ENCODE data around the gene MFAP3L. TPM values are rescaled to one million over a fixed set of nuclear protein-coding genes. Genes with fewer than 3 reads are reported as not detected.

MFAP3L gene
- total RNA-seq, 1 donor from 2014 or later = 93.0 TPM

DNA sequence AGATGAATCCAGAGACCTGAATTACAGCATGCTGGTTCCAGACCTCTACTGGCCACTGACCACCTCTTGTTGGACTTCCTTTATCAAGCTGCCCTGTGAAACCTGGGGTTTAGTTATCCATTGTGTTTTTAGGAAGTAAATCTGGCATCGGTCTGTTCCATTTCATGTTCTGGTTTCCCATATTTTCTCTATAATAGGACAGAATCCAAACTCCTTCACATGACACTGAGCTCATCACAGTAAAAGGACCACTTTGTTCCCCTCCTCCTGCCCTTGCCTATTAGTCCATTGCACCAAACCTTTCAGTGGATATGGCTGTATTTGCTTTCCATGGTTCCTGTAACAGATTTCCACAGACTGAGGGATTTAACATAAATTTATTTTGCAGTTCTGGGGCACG is 4.0 kb downstream of the MFAP3L start:
- no peak for DNase-seq (ENCODE audit: low read depth)

DNA sequence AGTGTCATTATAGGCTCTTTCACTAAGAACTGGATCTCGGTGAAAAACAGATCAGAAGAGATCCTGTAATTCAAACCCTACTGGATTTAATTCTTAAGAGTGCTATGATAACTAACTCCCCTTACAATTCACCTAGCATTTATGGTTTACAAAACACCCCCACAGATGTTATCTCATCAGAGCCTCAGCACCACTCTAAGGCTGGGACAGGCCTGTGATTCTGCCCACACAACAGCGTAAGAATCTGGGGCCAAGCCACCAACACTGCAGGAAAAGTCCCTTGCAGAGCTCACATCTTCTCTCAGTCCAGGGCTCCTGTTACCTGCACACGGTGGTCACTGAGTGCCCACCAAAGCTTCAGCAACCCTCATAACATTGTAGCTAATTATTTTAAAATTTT is 8.9 kb downstream of the MFAP3L start:
- no peak for DNase-seq (ENCODE audit: low read depth)

DNA sequence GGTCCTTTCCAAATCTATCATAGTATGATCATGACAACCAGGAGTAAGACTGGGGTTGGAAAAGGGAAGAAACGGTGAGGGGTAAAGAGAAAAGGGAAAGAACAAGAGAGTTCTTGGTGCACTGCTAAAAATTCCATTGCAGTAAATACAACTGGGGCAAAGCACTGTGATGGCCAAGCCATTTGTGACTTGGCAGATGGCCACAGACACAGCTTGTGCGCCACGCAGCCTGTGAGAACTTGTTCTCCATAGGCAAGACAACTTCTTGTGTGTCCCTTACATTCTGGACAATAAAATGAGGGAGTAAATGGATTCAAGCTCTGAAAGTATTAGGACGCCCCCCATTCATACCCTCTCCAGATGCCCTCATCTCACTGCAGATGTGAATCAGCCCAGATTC is 10.9 kb downstream of the MFAP3L start:
- DNase-seq (ENCODE audit: low read depth) = no peak

DNA sequence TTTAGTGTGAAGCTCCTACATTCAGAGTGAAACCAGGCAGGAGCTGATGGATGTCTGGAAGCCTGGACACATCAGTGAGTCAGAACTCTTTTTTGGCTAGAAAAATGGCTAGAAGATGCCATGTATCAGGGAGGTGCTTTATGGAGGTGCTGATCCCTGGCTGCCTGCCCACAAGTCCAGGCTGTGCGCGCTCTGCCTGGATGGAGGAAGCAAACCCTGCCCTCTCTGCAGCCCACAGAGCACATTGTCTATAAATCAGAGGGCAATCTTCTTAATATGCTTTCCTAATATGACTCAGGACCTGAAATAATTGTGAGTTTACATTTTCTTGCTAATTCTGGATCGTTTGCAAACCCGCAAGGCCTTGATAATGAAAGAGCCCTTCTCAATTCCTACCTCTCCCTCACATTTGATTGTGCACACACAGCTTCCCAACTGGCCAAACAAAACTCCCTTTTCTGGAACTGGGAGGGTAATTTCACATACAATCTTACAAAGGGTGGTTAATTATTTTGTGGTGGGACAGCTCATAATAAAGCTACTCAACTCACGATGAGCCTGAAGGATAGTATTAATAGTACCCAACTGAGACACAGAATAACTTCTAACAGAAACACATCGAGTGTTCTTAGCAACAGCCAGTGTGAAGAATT is 11.7 kb downstream of the MFAP3L start:
- DNase-seq (ENCODE audit: low read depth) = peak; percentile 37

DNA sequence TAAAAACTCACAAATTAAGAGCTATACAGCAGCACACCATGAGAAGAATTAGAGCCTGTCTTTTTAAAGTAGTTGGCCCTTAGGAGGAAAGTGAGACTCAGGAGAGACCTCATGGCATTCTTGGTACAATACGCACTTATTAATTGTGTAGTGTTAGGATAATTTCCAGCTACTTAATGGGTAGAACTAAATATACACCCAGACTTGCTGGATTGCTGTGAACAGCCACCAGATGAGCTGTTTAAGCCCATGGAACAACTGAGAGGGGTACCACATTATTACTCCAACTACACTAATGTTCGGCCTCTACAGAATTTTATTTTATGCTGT is 13.6 kb downstream of the MFAP3L start:
- no peak for DNase-seq (ENCODE audit: low read depth)

DNA sequence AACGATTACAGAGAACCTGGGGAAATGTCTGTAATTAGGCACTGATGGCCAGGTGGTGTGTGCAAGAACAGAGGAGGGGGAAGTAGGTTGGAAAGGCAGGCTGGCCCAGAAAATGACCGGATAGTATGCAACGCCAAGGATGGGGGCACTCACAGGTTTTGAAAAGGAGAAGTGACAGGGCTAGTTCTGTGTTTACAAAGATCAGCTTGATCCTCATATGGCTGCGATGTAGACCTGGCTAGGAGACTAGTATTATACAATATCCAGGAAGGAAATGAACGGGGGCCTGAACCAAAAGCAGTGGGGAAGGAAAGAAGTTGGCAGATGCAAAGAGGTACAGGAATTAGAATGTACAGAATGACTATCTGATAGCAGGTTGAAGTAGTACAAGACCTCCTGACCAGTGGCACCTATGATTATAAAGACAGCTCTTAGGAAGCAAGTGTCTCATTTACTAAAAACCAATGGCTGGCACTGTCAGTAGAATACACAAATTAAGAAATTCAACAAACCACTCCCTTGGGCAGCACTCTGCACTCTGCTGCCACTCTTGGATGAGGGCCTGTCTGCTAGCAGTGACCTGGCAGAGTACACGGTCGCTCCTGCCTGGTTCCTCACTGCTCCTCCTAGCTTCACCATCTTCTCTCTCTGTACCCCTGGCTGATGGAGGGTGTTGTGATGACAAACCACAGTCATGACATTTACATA is 14.1 kb downstream of the MFAP3L start:
- no peak for DNase-seq (ENCODE audit: low read depth)

DNA sequence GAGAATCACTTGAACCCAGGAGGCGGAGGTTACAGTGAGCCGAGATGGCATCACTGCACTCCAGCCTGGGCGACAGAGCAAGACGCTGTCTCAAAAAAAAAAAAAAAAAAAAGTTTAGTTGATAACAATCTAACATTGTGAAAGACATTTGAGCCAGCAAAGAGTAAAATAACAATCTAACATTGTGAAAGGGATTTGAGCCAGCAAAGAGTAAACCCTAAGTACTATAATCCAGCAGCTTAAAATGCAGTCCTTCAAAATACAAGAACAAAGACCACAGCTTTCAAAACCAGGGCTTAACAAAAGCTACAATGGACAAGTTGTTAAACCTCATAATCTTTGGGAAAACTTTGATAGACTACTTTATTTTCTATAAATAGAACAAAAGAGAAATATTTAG is 16.9 kb downstream of the MFAP3L start:
- DNase-seq (ENCODE audit: low read depth) = no peak

DNA sequence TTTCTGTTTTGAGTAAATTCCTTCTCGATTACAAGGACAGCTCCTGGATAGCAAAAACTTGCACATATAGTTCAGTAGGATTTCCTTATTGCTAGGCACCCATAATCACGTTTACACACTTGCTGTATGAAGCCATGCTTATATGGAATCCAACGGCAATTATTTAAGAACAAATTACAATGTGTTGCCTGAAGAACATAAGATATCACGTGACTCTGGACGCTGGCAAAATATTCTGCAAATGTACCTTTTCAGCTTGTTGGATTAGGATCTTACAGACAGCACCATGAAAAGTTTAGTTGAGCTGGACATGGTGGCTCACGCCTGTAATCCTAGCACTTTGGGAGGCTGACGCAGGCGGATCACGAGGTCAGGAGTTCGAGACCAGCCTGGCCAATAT is 17.4 kb downstream of the MFAP3L start:
- DNase-seq (ENCODE audit: low read depth) = no peak

DNA sequence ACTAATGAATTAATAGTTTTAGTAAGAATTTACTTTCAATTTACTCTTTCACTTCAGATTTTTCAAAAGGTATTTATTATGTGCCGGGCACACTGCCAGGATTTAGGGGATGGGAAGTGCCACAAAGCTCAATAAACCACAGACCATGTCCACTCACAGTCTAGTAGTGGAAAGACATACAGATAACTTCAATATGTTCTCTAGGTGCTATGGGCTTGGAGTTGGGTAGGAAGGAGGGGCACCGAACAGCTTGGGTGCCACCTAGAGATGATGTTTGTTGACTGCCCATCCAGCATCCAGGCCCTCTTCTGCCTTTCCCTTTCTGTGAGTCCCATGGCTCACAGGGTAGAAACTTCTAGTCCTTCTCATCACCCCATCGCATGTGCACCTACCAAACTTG is 17.8 kb downstream of the MFAP3L start:
- DNase-seq (ENCODE audit: low read depth) = peak; percentile 28

DNA sequence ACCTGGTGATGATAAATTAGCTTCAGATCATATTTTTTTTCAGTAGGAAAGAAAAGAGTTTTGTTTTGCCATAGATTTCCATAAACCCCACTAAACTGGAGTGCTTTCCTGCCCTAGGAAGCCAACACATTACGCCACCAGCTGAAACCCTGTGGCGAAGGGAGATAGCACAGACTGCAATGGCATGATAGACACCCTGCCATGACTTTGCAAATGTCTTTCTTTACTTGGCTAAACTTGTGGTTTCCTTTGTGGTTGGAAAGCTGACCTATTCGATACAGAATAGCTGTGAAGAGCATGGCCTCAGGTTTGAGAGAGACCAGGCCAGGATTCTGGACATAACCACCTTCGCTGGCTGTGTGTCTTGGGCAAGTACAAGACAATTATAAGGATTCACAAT is 19.1 kb downstream of the MFAP3L start:
- peak; percentile 66 for DNase-seq (ENCODE audit: low read depth)

DNA sequence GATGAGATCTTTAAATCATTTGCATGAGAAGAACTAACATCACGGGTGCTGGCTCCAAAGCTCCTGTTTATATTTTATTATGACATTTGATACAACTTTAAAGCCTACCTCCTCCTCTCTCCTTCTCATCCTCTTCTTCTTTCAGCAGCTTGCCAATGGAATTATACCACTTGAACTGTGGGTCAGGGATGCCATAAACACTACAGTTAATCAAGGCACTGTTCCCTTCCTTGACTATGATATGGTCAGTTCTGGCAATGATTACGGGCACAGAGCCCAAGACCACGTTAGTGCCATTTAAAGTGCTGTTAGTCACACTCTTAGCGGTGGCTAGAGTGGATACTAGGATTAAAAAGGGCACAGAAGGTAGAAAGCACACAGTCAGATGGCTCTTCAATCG is 20.7 kb downstream of the MFAP3L start:
- no peak for DNase-seq (ENCODE audit: low read depth)

DNA sequence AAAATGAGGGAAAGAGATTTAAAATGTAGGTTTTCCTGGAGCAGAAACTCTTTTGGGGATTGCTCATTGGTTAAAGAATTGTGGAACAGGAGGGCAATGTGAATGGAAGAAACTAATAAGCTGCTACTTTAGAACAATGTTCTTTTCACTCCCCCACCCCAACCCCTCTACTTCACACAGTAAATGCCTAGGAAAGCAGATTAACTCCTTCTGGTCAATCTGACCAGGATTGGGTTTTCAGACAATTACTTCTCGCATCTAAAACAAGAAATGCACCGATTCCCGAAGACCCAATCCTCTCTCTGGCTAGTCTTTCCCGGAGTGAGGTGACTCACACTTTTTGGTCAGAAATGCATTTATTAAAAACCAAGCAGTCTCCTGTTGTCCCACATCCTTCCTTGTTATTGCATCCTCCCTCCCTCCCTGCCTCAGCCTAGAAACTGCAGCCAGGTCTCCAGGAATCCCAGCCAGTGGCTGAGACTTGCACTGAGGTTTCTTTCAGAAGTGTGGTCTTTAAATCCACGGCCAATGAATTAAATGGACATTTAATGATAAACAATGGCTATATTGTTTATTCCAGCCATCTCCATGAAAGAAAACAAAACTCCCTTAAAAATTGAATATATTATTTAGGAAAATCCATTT is 21.4 kb downstream of the MFAP3L start:
- DNase-seq (ENCODE audit: low read depth) = no peak

DNA sequence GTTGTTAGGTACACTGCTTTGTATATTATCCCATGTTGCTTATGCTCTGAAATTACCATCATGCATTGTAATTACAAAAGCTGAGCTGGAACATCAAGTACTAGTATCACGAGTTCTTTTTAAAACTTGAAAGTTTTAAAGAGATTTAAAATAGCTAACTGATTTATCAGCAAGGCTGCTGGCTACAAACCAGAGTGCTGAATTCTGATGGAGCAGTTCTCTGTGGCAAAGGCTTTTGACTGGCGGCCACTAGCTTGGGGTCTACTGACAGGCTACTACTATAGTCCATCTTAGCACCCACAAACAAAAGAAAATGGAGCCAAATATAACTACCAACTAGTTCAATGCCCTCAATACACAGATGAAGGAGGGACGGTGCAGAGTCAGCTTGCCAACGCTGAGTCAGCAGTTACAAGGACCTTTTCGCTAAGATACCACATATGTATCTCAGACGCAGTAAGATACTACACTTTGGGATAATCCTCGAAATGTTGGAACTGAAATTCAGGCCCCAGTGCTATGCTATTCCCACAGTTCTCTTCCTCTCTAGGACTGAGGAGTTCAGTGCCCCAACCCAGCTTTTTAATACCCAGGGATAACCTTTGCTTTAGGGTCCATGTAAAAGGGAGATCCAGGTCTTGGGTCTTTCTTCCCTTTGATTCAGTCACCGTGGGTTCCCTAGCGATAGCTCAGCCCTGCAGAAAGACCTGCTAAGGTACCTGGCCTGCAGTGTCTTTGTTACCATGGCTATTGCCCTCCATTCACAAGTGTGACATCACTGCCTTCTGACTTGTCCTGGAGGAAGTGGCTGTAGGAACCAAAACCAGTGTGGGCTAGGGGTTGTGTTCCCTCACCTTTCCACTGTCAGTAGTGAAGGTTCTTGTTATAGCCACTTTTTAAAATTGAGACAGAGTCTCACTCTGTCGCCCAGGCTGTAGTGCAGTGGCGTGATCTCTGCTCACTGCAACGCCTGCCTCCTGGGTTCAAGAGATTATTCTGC is 22.8 kb downstream of the MFAP3L start:
- no peak for DNase-seq (ENCODE audit: low read depth)

DNA sequence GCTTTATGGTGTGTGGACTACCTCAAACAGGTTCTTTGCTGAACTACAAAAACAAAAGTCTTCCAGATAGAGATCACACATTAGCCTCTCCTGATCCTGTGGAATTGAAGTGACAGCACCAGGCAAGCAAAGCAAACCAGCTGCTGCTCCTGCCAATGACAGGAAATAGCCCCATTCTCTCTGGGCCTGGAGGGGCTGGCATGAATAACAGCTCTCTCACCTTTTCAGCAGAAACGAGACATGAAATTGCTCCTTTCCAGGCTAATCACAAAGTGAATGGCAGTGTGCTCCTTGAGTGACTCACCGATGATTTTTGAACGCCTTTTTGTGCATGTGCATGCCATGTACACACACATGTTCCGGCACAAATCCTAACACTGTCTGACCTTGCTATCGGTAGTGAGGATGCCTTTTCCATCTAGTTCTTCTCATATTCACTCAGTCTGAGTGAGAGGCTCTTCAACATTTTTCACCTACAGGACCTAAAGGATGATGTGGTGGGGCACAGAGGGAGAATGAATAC is 24.4 kb downstream of the MFAP3L start:
- DNase-seq (ENCODE audit: low read depth) = no peak

DNA sequence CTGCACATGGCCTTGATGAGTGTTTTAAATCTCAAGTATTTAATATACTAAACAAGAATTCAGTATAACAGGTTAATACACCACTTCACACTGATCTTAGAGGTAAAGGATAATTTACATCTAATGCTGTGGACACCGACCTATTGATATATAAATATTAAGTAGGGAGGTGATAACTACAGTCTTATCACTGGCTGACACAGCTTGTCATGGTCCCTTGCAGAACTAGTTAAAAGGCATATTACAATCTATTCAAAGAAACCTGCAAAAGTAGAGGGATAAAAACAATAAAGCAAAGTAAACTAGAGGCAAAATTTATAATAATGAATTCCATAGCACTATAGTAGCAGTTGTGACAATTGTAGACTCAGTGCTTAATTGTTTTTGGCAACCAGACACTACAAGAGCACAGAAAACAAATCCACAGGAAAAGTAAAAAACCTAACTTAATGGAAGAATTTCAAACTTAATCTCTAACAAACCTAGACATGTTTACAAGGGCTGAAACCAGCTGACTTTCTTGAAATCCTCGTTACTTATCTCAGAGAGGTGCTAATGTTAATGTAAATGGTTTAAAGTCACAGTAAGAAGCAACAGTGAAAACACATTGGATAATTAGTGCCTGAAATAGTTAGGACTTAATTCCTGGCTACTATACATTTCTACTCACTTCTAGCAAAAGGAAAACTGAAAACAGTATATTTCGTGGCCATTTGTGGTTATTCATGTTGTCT is 25.0 kb downstream of the MFAP3L start:
- no peak for DNase-seq (ENCODE audit: low read depth)

DNA sequence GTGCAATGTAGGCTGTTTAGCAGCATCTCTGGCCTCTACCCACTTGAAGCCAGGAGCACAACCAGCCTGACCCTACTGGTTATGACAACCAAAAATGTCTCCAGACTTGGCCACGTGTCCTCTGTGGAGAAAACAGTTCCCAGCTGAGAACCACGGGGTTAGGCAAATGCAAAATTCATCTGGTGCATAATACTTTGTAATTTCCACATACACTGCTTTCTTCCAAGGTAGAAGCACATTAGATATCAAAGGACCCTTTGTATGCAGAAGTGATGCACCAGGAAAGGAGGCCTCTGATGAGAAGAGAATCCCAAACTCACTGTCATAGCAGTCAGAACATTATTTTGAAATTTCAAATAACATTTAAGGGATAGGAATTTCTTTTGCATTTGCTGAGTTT is 26.3 kb downstream of the MFAP3L start:
- DNase-seq (ENCODE audit: low read depth) = no peak

DNA sequence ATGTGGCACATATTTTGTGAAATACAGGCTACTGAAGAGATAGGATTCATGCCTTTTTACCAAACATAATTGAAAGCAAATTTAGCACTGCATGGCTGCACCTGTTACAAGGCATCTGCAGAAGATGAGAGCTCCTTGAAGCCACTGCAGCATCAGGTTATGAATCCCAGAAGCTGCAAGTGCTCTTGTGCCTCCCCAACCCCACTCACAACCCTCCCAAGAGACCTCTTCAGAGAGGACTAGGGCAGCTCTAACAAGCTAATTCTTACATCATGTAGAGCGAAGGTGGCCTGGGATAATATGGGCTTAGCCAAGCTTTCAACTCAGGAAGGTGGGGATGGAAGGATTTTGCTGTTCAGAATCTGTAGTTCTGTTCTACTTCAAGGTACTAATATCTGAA is 27.2 kb downstream of the MFAP3L start:
- no peak for DNase-seq (ENCODE audit: low read depth)

DNA sequence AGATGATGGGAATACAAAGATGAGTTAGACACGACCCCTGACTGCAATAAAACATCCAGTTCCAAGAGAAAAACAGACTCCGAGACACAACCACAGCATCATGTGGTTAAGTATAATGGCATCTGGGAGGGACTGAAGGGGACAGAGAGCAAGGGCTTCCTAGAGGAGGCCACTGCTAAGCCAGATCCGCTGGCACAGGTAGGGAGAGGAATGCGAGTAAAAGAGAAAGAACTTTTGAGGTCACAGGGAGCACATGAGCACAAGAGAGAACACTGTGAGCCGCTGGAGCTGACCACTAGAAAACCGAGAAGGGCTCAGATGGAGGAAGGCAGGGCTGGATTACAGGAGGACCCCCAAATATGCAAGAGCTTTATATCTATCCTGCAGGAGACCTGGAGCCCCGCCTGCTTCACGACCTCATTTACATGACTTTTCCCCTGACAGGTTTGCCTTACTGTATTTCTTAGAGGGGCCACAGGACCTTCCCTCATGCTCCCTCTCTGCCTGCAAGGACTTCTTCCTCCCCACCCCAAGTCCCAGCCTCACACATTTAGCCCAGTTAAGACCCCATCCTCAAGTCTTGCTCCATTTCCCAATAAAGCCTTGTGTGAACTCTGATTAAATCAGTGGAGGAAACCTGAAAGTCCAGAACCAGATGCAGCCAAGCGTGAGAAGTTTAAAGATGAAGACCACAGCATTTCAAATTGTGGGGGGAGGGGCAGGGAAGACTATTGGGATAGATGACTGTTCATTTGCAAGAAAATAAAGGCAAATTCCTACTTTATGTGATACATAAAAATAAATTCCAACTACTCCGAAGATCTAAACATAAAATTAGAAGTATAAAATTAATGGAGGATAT is 29.6 kb downstream of the MFAP3L start:
- no peak for DNase-seq (ENCODE audit: low read depth)

DNA sequence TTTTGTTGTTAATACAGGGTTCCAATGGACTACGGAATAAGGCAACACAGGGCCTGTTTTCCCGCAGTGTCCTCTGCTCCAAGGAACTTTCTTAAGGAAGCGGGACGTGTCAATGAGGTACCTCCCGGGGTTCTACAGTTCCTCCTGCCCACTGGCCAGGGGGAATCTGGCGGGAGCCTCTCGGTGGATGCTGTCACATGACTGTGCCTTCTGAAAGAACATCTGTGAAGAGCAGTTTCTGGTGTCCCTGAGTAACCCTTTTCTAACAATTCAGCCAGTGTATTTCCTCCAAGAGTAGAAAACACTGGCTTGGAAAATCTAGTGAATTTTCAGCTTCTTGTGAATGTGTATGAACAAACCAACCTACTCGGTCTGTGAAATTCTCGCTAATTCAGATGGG is 32.7 kb downstream of the MFAP3L start:
- DNase-seq (ENCODE audit: low read depth) = no peak

DNA sequence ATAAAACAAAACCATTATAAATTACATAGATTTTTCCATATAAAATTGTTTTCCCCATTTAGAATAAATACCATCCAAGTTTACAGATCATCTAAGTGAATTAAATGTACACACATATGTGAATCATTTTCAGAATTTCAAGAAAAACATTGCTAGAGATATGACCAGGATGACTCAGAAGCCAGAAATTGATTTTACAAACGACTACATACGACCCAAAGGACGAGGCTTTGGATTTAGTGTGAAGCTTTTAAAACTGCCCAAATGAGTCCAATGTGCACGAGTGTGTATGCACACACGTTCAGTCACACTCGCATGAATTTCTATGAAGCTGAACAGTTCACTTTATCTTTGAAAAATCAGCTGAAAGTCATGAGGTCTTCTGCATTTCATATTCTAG is 37.9 kb downstream of the MFAP3L start:
- no peak for DNase-seq (ENCODE audit: low read depth)
